Brain pericyte (primary cell): ENCODE results near the gene CRABP2.

Experiments
- DNase-seq: peaks from one replicate; pipeline ENCODE4 v3.0.0-alpha.2; 2012; ENCODE audit warnings: low read depth, low spot score

Gene CRABP2

GRCh38 chr1:156709757-156710489 is 4.5 kb upstream of the CRABP2 start:
- DNase-seq: no peak

- no peak for DNase-seq
Measured at GRCh38 chr1:156709031-156709430, 3.6 kb upstream of the CRABP2 start.

- no peak for DNase-seq
Measured at GRCh38 chr1:156708218-156708661, 2.9 kb upstream of the CRABP2 start.

GRCh38 chr1:156707417-156708217 is 2.2 kb upstream of the CRABP2 start:
- no peak for DNase-seq

DNA sequence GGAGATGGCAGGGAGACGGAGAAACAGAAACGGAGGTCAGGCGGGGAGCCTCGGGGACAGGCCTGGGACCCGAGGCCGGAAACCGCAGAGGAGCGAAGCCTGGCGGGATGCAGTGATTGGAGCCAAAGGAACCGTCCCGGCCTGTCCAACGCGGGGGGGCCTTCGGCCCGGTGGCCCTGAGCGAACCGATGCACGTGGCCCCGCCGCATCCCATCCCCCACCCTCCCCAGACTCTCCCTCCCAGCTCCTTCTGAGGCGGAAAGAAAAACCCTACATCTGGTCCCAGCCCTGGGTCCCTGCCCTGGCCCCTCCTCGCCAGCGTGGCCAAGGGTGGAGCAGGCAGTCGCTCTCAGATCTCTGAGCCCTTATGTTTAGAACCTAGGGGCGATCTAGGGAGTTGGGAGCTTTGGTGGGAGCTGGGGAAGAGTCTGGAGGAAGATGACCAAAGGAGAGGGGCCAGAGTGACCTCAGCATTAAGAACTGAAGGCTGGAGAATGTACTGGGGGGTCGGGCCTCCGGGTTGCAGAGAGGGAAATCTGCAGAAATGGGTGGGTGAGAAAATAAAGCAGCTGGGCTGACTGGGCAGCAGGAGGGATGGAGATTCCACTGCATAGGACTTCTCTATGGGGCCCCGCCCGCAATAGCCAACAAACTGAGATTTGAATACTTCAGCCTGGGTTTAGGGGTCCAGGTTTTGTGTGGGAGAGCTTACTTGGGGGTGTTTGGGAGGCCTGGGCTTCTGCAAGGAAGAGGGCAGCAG is 1.5 kb upstream of the CRABP2 start:
- DNase-seq: no peak

- no peak for DNase-seq
Measured at GRCh38 chr1:156705918-156706656, 704 bp upstream of the CRABP2 start.

DNA sequence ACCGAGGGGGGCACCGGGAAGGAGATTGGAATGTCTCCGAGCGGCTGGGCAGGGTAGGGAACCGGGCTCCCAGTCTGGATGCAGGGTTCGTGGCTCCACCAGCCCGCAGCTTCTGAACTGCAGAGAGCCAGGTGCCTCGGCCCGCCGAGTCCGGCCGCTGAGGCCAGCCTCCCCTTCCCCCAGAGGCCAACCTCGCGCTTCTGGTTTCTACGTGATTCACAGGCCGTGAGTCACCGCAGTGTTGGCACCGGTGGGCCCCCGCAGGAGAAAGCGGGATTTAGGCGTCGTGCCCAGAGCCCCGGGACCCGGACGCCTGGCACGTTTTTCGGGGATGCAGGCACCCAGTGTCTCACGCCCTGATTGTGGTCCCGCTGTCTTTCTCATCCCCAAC is 458 bp downstream of the CRABP2 start:
- DNase-seq: no peak

DNA sequence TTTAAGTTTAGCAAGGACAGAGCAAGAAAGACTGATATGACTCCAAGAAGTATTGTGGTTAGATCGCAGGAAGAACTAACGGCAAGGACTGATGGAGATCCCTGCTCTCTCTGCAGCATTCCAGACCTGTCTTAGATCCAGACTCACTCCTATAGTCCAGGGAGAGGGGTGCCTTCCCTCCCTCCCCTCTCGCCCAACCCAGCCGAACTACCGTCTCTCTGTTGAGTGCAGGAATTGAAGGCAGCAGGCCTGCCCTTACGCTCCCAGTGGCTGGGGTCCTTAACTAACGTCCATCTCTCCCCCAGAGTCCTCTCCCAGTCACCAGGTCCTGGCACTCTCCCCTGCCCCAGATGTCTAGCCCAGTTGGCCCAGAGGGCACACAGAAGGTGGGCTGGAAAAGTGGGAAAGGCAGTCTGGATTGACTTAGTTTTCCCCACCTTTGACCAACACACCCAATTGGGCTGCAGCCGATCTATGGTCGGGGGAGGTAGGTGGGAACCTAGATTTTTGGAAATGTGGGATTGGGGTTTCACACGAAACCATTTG is 1.1 kb downstream of the CRABP2 start:
- no peak for DNase-seq

DNA sequence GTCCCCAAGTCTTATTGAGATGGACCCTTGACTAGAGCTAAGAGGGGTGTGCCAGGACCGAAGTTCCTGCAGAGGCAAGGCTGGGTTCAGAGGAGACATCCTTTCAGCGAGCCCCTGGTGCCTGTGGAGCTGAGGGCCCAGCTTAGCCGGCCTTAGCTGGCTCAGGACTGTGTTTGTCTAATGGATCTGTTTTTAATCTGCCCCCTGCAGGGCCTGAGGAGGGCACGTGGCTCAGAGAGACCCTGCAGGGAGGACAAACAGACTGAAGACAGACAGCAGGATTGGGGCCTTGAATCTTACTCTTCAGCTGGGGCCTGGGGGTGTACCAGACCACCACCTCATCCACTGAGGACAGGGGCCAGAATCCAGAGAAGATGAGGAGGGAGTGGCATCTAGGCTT is 1.6 kb downstream of the CRABP2 start:
- peak; percentile 68 for DNase-seq

GRCh38 chr1:156703336-156703735 is 2.0 kb downstream of the CRABP2 start:
- no peak for DNase-seq

GRCh38 chr1:156700736-156701531 is 4.4 kb downstream of the CRABP2 start:
- no peak for DNase-seq

DNA sequence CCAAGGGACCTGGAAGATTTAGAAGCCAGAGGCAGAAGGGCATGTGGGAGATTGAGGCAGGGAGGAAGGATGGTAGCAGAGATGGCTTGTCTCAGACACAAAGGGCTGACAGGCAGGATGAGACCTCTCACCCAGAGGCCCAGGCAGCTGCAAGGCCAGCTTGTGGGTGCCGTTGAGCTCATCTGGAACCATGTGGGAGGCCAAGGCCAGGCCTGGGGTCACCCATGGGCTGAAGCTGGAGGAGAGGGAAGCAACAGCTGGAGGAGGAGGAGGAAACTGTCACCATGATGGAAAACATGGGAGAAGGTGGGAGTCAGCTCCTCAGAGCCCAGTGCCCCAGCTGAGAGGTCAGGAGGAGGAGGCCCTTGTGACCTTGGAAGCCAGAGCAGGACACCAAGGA is 6.4 kb downstream of the CRABP2 start:
- DNase-seq: no peak

GRCh38 chr1:156697481-156697880 is 7.9 kb downstream of the CRABP2 start:
- no peak for DNase-seq

- no peak for DNase-seq
Measured at GRCh38 chr1:156696755-156697154, 8.6 kb downstream of the CRABP2 start.

GRCh38 chr1:156694690-156694962 is 10.8 kb downstream of the CRABP2 start:
- DNase-seq: no peak

- no peak for DNase-seq
Measured at GRCh38 chr1:156693848-156694689, 11.3 kb downstream of the CRABP2 start.

DNA sequence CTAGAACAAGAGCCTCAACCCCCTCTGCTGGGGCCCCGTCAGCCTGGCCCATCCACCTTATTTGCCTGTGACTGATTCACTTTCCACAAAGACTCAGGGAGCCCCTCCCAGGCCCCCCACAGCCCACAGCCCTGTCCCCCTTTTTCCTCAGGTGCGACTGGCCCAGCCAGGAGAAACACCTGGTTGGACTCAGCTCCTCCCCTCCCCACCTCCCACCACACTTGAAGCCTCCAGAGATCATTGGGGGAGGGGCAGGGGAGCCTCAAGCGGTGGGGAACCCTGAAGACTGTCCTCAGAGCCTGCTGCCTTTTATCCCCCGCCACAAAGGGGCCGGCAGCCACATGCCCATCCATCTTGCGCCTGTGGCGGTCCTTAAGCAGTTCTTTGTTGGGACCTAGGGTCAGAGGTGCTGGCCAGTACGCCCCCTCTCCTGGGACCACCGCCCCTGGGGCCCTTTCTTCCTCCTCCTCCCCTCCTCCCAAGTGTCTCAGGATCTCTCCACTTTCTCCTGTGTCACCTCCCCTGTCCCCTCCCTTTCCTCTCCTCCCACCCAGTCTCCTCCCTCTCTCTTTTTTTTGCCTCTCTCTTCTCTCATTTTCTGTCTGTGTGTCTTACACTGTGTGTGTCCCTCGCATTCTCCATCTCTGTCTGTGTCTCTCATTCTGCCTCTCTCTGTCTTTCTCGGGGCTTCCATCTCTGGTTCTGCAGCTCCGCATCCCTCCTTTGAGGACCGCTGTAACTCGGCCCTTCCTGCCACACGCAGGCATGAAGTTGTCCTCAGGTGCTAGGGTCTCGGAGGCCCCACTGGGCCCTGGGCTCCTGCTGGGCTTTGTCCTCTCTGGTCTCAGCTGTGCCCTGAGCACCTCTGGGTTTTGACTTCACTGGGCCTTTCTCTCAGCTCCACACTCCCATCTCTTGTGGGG is 12.2 kb downstream of the CRABP2 start:
- DNase-seq: no peak

DNA sequence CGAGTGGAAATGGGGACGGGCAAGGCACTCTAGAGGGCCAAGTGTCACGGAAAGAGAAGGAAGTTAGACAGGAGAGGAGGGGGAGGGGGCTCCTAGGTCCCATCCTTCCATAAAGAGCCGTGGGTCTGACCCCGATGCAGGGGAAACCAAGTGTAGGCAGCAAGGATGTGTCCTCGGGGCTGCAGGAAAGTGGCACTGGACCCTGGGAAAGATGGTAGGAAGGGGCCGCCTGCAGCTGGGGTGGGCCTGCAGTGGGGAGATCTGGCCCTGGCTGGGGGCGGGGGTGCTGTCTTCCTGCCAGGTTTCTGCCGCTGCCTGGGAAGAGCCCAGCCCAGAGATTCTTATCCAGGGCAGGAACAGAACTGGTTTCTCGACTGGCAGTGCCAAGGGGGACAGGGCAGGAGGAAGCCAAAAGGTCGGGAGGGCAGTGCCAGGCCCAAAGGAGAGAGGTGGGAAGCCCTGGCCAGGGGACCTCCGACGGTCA is 12.9 kb downstream of the CRABP2 start:
- DNase-seq: no peak
